Measurements from ENCODE around the gene TMEM229B.

TMEM229B gene

GRCh38 chr14:67526181-67526580, 37.7 kb upstream of the TMEM229B start:
- Histone ChIP-seq H3K9ac (ENCODE audit: low read length) (no peak overlapping the region), H3K9me3 (ENCODE audit: control insufficient read depth, low read depth, low read length) (no peaks in the 10 kb centered on the region), H3K27ac (ENCODE audit: low read length) (no peak overlapping the region), H3K27me3 (ENCODE audit: control insufficient read depth, insufficient read depth, low read length) (no peaks in the 10 kb centered on the region), H3K36me3 (ENCODE audit: control insufficient read depth, low read depth, low read length) (no peaks in the 10 kb centered on the region), H3K4me3 (ENCODE audit: low read length) (no peak overlapping the region), H3K4me1 (ENCODE audit: control insufficient read depth, low read depth, low read length) (no peaks in the 10 kb centered on the region)

DNA sequence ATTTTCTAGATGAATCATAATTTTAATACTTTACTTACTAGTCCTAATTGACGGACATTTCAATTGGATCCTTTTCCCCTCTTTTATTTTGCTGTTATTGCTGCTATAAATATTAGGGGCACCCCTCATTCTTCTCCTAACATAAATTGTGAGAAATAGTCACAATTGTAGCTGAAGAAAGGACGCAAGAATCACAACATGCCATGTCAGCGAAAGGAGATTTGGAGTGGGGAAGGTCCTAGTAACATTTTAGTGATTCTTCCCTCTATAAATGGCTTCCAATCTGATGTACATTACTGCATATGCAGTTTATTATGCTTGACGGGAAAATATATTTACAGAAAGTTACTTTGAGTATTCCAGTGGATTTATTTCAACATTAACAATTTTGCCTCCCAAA, 36.9 kb upstream of the TMEM229B start:
- H3K27ac ChIP-seq (ENCODE audit: low read length): no peak overlapping the region
- no peaks in the 10 kb centered on the region for H3K27me3 ChIP-seq (ENCODE audit: control insufficient read depth, insufficient read depth, low read length)
- H3K4me3 ChIP-seq (ENCODE audit: low read length): no peak overlapping the region
- no peaks in the 10 kb centered on the region for H3K4me1 ChIP-seq (ENCODE audit: control insufficient read depth, low read depth, low read length)
- no peaks in the 10 kb centered on the region for H3K36me3 ChIP-seq (ENCODE audit: control insufficient read depth, low read depth, low read length)
- no peaks in the 10 kb centered on the region for H3K9me3 ChIP-seq (ENCODE audit: control insufficient read depth, low read depth, low read length)
- H3K9ac ChIP-seq (ENCODE audit: low read length): no peak overlapping the region

GRCh38 chr14:67524634-67524963, 36.1 kb upstream of the TMEM229B start:
- no peaks in the 10 kb centered on the region for H3K4me1 ChIP-seq (ENCODE audit: control insufficient read depth, low read depth, low read length)
- H3K36me3 ChIP-seq (ENCODE audit: control insufficient read depth, low read depth, low read length): no peaks in the 10 kb centered on the region
- H3K4me3 ChIP-seq (ENCODE audit: low read length): no peak overlapping the region
- no peak overlapping the region for H3K9ac ChIP-seq (ENCODE audit: low read length)
- no peaks in the 10 kb centered on the region for H3K27me3 ChIP-seq (ENCODE audit: control insufficient read depth, insufficient read depth, low read length)
- no peaks in the 10 kb centered on the region for H3K9me3 ChIP-seq (ENCODE audit: control insufficient read depth, low read depth, low read length)
- H3K27ac ChIP-seq (ENCODE audit: low read length): no peak overlapping the region

- H3K9me3 ChIP-seq (ENCODE audit: control insufficient read depth, low read depth, low read length): no peaks in the 10 kb centered on the region
- peaks cover under 1% of the 10 kb centered on the region for H3K27me3 ChIP-seq (ENCODE audit: control insufficient read depth, insufficient read depth, low read length)
- H3K4me1 ChIP-seq (ENCODE audit: control insufficient read depth, low read depth, low read length): no peaks in the 10 kb centered on the region
- H3K9ac ChIP-seq (ENCODE audit: low read length): no peak overlapping the region
- H3K27ac ChIP-seq (ENCODE audit: low read length): no peak overlapping the region
- no peaks in the 10 kb centered on the region for H3K36me3 ChIP-seq (ENCODE audit: control insufficient read depth, low read depth, low read length)
- no peak overlapping the region for H3K4me3 ChIP-seq (ENCODE audit: low read length)
Observed at GRCh38 chr14:67523764-67524633, 35.5 kb upstream of the TMEM229B start.

DNA sequence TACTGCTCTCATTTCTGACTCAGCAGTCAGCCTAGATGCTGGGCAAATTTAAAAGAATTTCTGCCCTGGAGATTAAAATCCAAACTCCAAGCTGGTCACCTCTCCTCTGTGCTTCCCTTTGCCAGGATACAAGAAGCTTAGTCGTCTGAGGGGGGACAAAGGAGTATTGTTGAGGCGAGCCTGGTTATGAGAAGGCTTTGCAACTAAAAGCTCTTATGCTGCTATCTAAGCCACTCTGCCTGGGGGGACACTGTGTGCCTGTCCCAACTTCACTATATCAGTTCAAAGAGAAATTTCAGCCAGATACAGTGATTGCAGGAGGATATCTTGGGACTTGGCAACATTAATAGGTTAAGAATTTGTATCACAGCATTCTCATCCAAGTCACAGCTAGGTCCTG, 33.7 kb upstream of the TMEM229B start:
- Histone ChIP-seq H3K27me3 (ENCODE audit: control insufficient read depth, insufficient read depth, low read length) (peaks cover 16% of the 10 kb centered on the region), H3K4me1 (ENCODE audit: control insufficient read depth, low read depth, low read length) (no peaks in the 10 kb centered on the region), H3K9me3 (ENCODE audit: control insufficient read depth, low read depth, low read length) (no peaks in the 10 kb centered on the region), H3K4me3 (ENCODE audit: low read length) (no peak overlapping the region), H3K36me3 (ENCODE audit: control insufficient read depth, low read depth, low read length) (no peaks in the 10 kb centered on the region), H3K27ac (ENCODE audit: low read length) (no peak overlapping the region), H3K9ac (ENCODE audit: low read length) (no peak overlapping the region)

DNA sequence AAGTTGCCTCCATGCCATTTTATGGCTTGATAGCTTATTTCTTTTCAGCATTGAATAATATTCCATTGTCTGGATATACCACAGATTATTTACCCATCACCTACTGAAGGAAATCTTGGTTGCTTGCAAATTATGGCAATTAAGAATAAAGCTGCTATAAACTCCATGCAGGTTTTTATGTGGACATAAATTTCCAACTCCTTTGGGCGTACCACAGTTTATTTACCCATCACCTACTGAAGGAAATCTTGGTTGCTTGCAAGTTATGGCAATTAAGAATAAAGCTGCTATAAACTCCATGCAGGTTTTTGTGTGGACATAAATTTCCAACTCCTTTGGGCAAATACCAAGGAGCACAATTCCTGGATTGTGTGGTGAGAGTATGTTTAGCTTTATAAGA, 32.0 kb upstream of the TMEM229B start:
- Histone ChIP-seq H3K4me1 (ENCODE audit: control insufficient read depth, low read depth, low read length) (no peaks in the 10 kb centered on the region), H3K36me3 (ENCODE audit: control insufficient read depth, low read depth, low read length) (no peaks in the 10 kb centered on the region), H3K9ac (ENCODE audit: low read length) (no peak overlapping the region), H3K27me3 (ENCODE audit: control insufficient read depth, insufficient read depth, low read length) (peaks cover 32% of the 10 kb centered on the region), H3K4me3 (ENCODE audit: low read length) (no peak overlapping the region), H3K9me3 (ENCODE audit: control insufficient read depth, low read depth, low read length) (no peaks in the 10 kb centered on the region), H3K27ac (ENCODE audit: low read length) (no peak overlapping the region)

GRCh38 chr14:67519406-67519805, 30.9 kb upstream of the TMEM229B start:
- Histone ChIP-seq H3K9me3 (ENCODE audit: control insufficient read depth, low read depth, low read length) (no peaks in the 10 kb centered on the region), H3K27me3 (ENCODE audit: control insufficient read depth, insufficient read depth, low read length) (peaks cover 40% of the 10 kb centered on the region), H3K36me3 (ENCODE audit: control insufficient read depth, low read depth, low read length) (no peaks in the 10 kb centered on the region), H3K27ac (ENCODE audit: low read length) (no peak overlapping the region), H3K4me1 (ENCODE audit: control insufficient read depth, low read depth, low read length) (no peaks in the 10 kb centered on the region), H3K9ac (ENCODE audit: low read length) (no peak overlapping the region), H3K4me3 (ENCODE audit: low read length) (no peak overlapping the region)

DNA sequence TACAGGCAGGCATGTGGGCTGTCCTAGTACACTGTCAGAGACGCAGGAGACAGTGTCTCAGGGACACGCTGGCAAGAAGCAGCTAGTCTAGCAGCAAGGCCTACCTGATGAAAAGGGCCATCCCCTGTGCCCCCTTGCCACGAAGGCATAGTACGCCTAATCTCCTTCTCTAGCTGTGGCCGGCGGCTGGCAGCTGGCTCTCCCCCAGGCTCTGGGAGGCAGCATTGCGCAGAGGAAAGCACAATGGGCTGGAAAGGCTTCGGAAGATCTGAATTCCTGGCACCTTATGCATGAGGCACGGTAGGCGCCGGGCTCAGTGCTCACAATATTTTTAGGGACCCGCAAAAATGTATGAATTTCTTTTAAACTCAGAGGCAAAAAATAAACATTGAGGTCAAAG, 28.6 kb upstream of the TMEM229B start:
- Histone ChIP-seq H3K27ac (ENCODE audit: low read length) (no peak overlapping the region), H3K4me3 (ENCODE audit: low read length) (no peak overlapping the region), H3K27me3 (ENCODE audit: control insufficient read depth, insufficient read depth, low read length) (peaks cover 58% of the 10 kb centered on the region), H3K9ac (ENCODE audit: low read length) (no peak overlapping the region), H3K36me3 (ENCODE audit: control insufficient read depth, low read depth, low read length) (no peaks in the 10 kb centered on the region), H3K4me1 (ENCODE audit: control insufficient read depth, low read depth, low read length) (no peaks in the 10 kb centered on the region), H3K9me3 (ENCODE audit: control insufficient read depth, low read depth, low read length) (no peaks in the 10 kb centered on the region)

GRCh38 chr14:67516676-67517075, 28.2 kb upstream of the TMEM229B start:
- no peaks in the 10 kb centered on the region for H3K36me3 ChIP-seq (ENCODE audit: control insufficient read depth, low read depth, low read length)
- no peaks in the 10 kb centered on the region for H3K4me1 ChIP-seq (ENCODE audit: control insufficient read depth, low read depth, low read length)
- no peak overlapping the region for H3K4me3 ChIP-seq (ENCODE audit: low read length)
- peaks cover 58% of the 10 kb centered on the region for H3K27me3 ChIP-seq (ENCODE audit: control insufficient read depth, insufficient read depth, low read length)
- H3K9ac ChIP-seq (ENCODE audit: low read length): no peak overlapping the region
- no peaks in the 10 kb centered on the region for H3K9me3 ChIP-seq (ENCODE audit: control insufficient read depth, low read depth, low read length)
- H3K27ac ChIP-seq (ENCODE audit: low read length): no peak overlapping the region

- H3K27ac ChIP-seq (ENCODE audit: low read length): no peak overlapping the region
- peaks cover 58% of the 10 kb centered on the region for H3K27me3 ChIP-seq (ENCODE audit: control insufficient read depth, insufficient read depth, low read length)
- no peaks in the 10 kb centered on the region for H3K9me3 ChIP-seq (ENCODE audit: control insufficient read depth, low read depth, low read length)
- no peaks in the 10 kb centered on the region for H3K4me1 ChIP-seq (ENCODE audit: control insufficient read depth, low read depth, low read length)
- H3K4me3 ChIP-seq (ENCODE audit: low read length): peak overlapping the region; percentile 57
- H3K9ac ChIP-seq (ENCODE audit: low read length): no peak overlapping the region
- H3K36me3 ChIP-seq (ENCODE audit: control insufficient read depth, low read depth, low read length): no peaks in the 10 kb centered on the region
Observed at GRCh38 chr14:67515386-67516079, 27.0 kb upstream of the TMEM229B start.

- no peaks in the 10 kb centered on the region for H3K9me3 ChIP-seq (ENCODE audit: control insufficient read depth, low read depth, low read length)
- no peaks in the 10 kb centered on the region for H3K4me1 ChIP-seq (ENCODE audit: control insufficient read depth, low read depth, low read length)
- H3K36me3 ChIP-seq (ENCODE audit: control insufficient read depth, low read depth, low read length): no peaks in the 10 kb centered on the region
- no peak overlapping the region for H3K27ac ChIP-seq (ENCODE audit: low read length)
- H3K4me3 ChIP-seq (ENCODE audit: low read length): peak overlapping the region; percentile 57
- no peak overlapping the region for H3K9ac ChIP-seq (ENCODE audit: low read length)
- peaks cover 58% of the 10 kb centered on the region for H3K27me3 ChIP-seq (ENCODE audit: control insufficient read depth, insufficient read depth, low read length)
Observed at GRCh38 chr14:67514650-67515385, 26.3 kb upstream of the TMEM229B start.
